Endothelial cell of hepatic sinusoid (primary cell): ENCODE measurements around the gene PATL2.
"Not testable (repeated sequence)": the region's sequence is repeated elsewhere in the genome, so short reads cannot be mapped to it uniquely, and the experiment has no call there.

Source experiments
- in situ Hi-C: cut with HindIII; loops from 2 replicates; pipeline ENCODE4 v1.10.0; 2017; ENCODE audit warnings: low sequenced_read_pairs

PATL2 gene

DNA sequence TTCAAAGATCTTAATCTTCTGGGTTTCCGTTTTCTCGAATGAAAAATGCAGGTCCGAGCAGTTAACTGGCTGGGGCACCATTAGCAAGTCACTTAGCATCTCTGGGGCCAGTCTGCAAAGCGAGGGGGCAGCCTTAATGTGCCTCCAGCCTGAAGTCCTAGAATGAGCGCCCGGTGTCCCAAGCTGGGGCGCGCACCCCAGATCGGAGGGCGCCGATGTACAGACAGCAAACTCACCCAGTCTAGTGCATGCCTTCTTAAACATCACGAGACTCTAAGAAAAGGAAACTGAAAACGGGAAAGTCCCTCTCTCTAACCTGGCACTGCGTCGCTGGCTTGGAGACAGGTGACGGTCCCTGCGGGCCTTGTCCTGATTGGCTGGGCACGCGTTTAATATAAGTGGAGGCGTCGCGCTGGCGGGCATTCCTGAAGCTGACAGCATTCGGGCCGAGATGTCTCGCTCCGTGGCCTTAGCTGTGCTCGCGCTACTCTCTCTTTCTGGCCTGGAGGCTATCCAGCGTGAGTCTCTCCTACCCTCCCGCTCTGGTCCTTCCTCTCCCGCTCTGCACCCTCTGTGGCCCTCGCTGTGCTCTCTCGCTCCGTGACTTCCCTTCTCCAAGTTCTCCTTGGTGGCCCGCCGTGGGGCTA, at the start of gene PATL2, which contains the start of gene B2M:
PATL2 (minus strand) TSS at position 228 of the 647 bp plus-strand sequence. CDS start 34,833 bp downstream, outside the sequence.
B2M (plus strand) TSS at position 422 of the 647 bp plus-strand sequence; CDS start at position 452, 30 bp downstream.
- in situ Hi-C loops, result no loop called here

DNA sequence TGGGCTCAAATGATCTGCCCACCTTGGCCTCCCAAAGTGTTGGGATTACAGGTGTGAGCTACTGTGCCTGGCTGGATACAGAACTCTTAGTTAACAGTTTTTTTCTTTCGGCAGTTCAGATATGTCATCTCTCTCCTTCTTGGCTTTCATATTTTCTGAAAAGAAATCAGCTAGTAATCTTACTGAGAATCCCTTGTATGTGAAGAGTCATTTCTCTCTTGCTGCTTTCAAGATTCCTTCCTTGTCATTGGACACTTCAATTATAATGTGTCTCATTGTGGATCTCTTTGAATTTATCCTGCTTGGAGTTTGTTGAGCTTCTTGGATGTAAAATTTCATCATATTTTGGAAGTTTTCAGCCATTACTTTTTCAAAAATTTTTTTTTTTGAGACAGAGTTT, 42.2 kb upstream of the PATL2 start:
- in situ Hi-C loops, result no loop called here

DNA sequence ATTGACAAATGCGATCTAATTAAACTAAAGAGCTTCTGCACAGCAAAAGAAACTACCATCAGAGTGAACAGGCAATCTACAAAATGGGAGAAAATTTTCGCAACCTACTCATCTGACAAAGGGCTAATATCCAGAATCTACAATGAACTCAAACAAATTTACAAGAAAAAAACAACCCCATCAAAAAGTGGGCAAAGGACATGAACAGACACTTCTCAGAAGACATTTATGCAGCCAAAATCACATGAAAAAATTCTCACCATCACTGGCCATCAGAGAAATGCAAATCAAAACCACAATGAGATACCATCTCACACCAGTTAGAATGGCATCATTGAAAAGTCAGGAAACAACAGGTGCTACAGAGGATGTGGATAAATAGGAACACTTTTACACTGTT, 32.3 kb upstream of the PATL2 start:
- in situ Hi-C loops, result not testable (repeated sequence)

DNA sequence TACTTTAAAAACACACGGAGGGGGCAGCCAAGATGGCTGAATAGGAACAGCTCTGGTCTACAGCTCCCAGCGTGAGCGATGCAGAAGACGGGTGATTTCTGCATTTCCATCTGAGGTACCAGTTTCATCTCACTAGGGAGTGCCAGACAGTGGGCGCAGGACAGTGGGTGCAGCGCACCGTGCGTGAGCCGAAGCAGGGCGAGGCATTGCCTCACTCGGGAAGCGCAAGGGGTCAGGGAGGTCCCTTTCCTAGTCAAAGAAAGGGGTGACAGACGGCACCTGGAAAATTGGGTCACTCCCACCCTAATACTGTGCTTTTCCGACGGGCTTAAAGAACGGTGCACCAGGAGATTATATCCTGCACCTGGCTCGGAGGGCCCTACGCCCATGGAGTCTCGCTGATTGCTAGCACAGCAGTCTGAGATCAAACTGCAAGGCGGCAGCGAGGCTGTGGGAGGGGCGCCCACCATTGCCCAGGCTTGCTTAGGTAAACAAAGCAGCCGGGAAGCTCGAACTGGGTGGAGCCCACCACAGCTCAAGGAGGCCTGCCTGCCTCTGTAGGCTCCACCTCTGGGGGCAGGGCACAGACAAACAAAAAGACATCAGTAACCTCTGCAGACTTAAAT, 28.2 kb upstream of the PATL2 start:
- in situ Hi-C loops, result loop anchor here (5.0 kb wide), 3 partner anchors 48 to 152 kb away; no protein-coding TSS in a partner anchor

DNA sequence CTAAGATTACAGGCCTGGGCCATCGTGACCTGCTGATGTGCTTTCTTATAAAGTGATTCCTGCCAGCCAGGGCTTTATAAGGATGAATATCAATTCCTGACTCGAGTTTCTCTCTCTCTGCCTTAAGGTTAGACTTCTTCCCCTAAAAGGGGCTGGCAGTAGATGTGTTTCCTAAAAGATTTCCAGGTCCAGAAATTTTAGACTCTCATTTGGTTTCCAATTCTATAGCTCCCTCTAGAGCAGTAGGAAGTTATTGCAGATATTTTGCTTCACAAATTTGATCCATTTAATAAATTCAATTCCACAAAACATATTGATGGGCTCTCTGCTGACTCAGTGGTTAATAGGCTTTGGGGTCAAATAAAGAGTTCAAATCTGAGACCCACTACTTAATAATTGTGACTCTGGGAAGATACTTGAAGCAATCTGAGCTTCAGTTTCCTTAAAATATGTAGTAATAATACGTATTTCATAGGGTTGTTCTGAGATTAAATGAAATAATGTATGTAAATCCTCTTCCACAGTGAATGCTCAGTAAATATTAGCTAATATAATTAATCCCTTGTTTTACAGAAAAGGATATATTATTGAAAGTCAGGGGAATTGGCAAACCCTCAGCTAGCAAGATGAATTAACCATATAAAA, 27.3 kb upstream of the PATL2 start:
- in situ Hi-C loops, result loop anchor here (5.0 kb wide), 3 partner anchors 49 to 151 kb away; no protein-coding TSS in a partner anchor

DNA sequence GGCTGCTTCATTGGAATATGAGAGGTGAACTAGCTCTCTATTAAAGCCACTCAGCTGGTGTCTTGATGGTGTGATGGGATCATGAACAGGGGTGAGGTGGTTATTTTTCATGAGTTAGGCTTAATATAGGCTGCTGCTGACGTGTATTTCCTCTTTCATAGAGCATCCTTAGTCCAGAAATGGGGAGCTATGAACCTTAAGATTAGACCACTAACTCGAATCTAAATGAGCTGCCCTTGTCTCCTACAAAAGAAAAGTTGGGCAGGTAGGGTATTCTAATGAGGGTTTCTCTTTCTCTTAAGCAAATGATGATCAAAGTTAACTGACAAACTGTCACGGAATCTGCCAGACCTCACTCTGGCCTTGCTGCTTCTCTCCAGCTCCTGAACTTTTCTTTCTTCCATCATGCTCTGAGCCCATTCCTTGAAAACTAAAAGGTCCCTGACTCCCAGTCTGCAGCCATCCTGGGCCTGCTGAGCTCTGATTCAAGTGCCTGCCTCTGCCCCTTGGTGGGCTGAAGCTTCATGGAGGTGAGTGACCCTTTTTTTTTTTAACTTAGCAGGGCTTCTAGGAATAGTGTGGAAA, 25.1 kb upstream of the PATL2 start, which contains the start of gene TRIM69:
TRIM69 (plus strand) TSS at position 348 of the 585 bp plus-strand sequence; CDS start at position 525, 177 bp downstream.
- in situ Hi-C loops, result loop anchor here (5.0 kb wide), 3 partner anchors 51 to 149 kb away; no protein-coding TSS in a partner anchor

DNA sequence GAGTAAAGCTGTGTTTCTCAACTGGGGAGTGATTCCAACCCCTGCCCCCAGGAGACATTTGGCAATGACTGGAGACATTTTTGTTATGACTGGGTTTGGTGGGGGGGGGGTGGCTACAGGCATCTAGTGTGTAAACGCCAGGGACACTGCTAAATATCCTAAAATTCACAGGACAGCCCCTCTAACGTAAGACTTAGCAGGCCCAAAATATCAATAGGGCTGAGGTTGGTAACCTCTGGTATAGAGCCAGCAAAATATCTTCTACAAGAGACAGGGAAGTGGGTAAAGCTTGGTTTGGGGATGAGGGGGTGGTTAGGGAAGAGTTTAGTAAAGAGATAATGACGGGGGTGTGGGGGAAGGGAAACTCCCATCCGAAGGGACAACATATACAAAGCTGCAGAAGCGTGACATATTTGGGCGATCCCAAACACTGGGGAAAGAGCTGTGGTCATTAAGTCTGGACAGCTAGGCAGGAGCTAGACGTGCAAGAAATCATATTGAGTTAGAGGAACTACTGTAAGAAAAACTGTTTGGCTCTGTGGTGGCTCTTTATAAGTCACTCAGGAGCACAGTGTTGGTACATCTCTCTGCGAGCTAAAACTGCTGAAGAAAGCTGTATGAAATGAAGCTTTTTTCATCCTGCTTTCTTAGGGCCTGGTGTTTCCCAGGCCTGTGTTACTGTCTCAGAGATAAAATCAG, 24.5 kb upstream of the PATL2 start:
- in situ Hi-C loops, result loop anchor here (5.0 kb wide), 3 partner anchors 52 to 148 kb away; no protein-coding TSS in a partner anchor

DNA sequence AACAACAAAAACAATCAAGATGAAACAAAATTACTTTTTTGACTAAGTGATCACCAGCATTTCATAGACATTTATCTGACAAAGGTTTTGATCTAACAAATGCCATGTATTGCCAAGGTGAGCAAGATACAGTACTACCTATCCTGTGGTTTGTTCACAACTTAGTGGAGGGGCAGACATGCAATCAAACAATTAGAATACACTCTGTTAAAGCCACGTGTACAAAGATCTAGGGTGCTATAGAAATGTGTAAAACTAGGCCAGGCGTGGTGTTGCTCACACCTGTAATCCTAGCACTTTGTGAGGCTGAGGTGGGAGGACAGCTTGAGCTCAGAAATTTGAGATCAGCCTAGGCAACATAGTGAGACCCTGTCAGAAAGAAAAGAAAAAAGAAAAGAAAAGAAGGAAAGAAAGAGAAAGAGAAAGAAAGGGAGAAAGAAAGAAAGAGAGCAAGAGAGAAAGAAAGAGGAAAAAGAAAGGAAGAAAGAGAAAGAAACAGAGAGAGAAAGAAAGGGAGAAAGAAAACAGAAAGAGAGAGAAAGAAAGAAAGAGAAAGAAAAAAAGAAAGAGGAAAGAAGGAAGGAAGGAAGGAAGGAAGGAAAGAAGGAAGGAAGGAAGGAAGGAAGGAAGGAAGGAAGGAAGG, 23.8 kb upstream of the PATL2 start:
- in situ Hi-C loops, result loop anchor here (5.0 kb wide), 3 partner anchors 52 to 148 kb away; no protein-coding TSS in a partner anchor

DNA sequence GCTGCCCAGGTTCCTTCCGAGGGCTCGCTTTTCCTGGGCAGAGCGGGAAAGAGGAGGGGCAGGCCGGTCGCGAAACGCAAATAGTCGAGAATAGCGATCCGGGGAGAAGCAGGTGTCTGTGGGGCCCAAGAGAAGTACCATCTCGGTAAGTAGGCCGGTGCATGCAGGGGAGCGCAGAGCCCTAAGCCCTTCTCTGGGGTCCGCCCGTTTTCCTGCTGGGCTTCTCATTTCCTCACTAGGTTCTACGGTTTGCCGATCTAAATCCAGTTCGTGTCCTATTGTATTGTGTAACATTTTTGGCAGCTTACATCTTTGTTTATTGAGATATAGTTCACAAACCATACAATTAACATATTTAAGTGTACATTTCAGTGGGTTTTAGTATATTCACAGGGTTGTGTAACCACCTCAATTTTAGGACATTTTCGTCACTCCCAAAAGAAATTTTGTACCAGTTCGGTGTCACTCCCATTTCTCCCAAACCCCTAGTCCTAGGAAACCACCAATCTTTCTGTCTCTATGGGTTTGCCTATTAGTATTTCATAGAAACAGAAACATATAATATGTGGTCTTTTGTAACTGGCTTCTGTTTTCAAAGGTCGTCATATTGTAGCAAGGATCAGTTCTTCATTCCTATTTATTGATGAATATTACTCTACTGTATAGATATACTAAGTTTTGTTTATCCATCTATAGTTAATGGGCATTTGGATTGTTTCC, 18.4 kb upstream of the PATL2 start:
- in situ Hi-C loops, result no loop called here

DNA sequence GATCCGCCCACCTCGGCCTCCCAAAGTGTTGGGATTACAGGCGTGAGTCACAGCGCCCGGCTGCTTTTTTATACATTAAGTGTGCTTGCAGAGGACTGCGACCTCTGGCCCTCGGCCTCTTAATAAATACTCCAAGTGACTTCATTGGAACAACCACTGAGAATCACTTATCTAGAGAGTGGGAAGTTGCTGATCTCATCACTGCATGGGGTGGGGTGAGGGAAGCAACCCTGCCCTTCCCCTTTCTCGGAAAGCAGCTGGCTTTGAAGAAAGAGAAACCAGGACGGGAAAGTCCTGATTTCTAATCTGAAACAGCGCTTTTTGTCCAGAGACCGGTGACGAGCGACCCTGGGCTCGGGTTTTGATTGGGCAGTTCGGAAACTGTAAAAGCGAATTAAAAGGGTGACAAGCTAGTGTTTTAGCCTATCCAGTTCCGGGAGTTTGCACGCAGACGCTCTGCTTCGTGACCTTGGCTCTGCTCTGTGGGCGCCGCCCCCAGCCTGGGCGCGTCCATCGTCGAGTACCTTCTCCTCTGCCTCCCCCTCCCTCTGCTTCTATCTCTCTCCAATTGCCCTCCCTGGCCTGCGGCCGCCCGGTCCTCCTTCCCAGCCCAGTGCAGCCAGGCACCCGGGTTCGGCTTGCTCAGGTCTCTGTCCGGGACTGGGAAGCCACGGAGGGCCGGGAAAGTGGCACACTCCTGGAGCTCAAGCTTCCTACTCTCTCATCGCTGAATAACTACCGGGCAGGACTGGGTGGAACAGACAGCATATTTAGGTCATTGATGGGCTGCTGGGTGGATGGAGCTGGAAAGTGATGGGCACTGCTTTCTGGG, 17.7 kb upstream of the PATL2 start:
- in situ Hi-C loops, result no loop called here

DNA sequence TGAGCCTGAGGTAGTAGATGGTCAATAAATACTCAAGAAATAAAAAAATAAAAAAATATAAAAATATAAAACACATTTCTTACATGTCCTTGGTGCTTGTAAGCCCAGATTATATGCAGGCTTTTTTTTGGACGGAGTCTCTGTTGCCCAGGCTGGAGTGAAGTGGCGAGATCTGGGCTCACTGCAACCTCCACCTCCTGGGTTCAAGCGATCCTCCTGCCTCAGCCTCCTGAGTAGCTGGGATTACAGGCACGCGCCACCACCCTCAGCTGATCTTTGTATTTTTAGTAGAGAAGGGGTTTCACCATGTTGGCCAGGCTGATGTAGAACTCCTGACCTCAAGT, 17.1 kb upstream of the PATL2 start:
- in situ Hi-C loops, result not testable (repeated sequence)

DNA sequence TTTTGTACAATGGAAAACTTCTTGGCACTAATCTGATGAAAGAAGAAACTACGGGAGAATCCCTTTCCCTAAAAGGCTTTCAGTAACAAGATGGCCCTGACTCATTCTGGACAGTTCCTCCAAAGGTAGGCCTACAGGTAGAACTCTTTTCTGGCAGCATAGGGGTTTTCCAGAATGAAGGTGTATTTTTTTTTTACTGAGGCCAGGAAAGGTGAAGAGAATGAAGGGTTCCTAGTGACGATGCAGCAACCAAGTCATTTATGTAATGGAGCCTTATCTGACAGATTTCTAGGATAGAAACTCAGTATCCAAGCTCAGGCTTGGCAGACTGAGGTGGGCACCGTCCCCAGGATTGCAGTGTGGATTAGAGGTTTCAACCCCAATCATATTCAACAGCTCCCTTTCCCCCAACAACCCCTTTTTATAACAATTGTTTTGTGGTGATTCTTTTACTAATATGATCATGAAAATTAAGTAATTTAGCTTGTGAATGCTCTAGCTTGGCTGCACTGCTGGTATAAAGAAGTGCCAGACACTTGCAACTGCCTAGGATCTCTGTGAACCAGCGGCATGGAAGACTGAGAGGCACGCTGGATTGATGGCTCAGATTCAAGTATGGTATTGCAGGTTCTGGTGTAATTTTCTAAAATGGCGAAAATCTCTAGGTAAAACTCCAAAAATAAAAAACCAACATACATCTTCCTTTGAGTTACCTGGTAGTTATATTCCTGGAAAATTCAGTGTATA, 16.5 kb upstream of the PATL2 start:
- in situ Hi-C loops, result no loop called here

DNA sequence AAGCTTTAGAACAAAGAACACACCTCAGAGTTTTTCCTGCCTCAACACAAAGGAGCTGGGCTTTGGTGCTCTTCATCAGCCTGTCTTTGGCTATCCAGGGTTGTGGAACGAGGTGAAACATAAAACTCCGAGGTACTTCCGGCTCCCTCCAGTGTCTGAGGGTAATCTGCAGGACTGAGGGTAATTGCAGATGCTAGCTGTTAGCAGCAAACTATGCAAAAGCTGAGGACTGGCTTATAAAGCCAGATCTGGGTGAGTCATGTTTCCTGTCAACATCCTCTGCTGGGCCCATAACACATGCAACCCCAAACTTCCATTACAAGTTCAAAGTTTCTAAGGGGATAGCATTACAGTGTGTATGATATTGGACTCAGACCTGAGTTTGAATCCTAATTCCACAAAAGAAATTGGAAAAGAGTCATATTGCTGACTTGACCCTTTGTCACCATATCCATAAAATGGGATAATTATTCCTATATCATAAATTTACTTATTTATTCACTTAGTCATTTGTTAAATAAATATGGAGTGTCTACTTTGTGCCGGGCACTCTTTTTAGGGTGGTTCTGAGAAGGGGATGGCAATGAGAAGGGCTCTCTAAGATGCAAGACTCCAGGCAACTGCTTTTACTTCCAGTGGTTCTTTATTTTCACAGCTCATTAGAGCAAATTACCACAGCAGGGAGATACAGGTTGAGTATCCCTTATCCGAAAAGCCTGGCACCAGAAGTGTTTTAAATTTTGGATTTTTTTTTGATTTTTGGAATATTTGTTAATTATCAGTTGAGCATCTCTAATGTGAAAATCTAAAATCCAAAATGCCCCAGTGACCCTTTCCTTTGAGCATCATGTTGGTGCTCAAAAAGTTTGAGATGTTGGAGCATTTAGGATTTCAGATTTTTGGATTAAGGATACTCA, 15.7 kb upstream of the PATL2 start:
- in situ Hi-C loops, result no loop called here

DNA sequence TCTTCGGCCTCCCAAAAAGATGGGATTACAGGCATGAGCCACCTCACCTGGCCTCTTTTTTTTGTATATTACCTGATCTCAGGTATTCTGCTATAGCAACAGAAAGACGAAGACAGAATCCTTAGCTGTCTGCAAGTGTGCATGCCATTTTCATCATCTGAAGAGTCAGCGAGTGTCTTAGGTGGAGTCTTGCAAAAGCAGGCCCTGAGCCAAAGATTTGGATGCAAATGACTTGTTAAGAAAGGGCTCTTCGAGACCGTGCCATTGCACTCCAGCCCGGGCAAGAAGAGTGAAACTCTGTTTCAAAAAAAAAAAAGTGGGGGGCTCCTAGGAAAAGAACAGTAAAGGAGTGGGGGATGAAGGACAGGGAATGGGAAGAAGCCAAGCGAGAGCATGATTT, 15.0 kb upstream of the PATL2 start:
- in situ Hi-C loops, result no loop called here

DNA sequence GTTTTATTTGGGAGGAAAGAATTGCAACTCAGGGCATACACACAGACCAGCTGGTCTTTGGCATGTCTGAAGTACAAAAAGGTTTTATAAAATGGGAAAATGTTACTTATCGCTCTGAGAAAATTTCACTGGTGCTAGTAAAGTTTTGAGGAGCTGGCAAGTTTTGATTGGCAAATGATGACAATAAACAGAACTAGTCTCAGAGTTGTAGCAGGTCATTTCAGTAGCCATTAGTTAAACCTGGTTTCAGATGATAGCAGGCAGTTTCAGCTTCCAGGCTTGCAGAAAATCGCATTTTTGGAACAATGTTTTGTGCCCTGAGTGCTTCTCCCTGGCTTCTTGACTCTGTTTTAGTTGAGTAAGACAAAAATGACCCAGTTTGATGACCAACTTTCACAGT, 10.9 kb upstream of the PATL2 start:
- in situ Hi-C loops, result no loop called here

DNA sequence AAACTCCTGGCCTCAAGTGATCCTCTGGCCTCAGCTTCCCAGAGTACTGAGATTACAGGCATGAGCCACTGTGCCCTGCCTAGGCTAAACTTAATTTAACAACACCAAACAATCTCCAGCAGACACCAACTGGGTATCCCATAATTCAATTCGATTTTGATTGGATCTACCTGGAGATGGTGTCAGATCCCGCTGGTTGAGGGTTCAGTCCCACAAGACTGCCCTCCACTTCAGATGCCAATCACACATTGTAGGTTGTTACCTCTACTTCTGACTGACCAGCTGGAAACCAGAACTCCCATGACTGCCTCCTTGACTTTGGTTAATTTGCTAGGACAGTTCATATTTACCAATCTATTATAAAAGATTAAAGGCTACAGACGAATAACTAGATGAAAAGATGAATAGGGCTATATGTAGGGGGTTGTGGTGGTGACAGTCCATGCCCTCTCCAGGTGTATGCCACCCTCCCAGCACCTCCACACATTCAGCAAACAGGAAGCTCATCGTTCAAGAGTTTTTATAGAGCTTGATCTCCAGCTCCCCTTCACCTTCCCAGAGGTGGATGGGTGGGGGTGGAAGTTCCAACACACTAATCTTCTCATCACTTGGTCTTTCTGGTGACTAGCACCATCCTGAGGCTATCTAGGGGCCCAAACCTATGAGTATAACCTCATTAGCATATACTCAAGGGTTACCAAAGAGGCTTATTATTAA, 9.5 kb upstream of the PATL2 start:
- in situ Hi-C loops, result no loop called here
